ENCODE measurements around the gene KLF13.

KLF13 gene

GRCh38 chr15:31318429-31318828, 8.2 kb upstream of the KLF13 start:
- TF ChIP-seq, protein P1, sequence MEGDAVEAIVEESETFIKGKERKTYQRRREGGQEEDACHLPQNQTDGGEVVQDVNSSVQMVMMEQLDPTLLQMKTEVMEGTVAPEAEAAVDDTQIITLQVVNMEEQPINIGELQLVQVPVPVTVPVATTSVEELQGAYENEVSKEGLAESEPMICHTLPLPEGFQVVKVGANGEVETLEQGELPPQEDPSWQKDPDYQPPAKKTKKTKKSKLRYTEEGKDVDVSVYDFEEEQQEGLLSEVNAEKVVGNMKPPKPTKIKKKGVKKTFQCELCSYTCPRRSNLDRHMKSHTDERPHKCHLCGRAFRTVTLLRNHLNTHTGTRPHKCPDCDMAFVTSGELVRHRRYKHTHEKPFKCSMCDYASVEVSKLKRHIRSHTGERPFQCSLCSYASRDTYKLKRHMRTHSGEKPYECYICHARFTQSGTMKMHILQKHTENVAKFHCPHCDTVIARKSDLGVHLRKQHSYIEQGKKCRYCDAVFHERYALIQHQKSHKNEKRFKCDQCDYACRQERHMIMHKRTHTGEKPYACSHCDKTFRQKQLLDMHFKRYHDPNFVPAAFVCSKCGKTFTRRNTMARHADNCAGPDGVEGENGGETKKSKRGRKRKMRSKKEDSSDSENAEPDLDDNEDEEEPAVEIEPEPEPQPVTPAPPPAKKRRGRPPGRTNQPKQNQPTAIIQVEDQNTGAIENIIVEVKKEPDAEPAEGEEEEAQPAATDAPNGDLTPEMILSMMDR (IDR thresholded peaks at IDR 0.05; ENCODE audit: borderline replicate concordance, insufficient read depth, low read depth, low read length), result no peak
- H3K4me3 ChIP-seq (ENCODE audit: low read depth, low read length), result no peak overlapping the region

DNA sequence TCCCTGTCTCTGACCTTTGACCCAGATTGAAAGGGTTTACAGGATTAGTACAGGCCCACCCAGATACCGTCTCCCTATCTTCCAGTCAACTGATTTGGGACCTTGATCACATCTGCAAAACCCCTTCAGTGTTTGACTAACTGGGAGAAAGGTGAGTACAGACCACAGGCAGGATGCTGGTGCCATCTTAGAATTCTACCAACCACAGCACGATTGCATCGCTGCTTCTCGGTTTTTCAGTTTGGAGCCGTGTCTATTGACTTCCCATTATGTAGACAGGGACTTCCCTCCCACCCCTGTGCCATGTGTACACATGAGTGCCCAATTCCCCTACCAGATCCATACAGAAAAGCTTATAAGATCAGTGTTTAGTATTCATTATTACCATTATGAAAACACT, 6.6 kb upstream of the KLF13 start:
- no peak overlapping the region for H3K4me3 ChIP-seq (ENCODE audit: low read depth, low read length)
- TF ChIP-seq, protein P1 (IDR thresholded peaks at IDR 0.05; ENCODE audit: borderline replicate concordance, insufficient read depth, low read depth, low read length), result no peak

DNA sequence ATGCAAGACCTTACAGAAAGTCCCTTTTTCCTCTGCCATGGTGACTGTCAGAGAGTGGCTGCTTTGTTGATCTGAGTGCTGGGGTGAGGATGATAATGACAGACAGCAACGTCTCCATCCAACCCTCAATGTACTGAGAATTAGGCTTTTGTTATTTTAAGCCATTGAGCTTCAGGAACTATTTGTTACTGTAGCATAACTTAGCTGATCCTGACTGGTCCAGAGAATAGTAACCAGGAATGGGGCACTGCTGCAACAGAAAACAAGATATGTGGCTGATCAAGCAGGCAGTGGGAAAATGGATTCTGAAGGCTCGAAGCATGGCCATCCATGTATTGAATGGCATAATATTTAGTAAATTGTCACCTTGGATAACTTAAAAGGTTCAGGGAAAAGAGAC, 5.2 kb upstream of the KLF13 start:
- TF ChIP-seq, protein P1 (IDR thresholded peaks at IDR 0.05; ENCODE audit: borderline replicate concordance, insufficient read depth, low read depth, low read length), result no peak
- no peak overlapping the region for H3K4me3 ChIP-seq (ENCODE audit: low read depth, low read length)

DNA sequence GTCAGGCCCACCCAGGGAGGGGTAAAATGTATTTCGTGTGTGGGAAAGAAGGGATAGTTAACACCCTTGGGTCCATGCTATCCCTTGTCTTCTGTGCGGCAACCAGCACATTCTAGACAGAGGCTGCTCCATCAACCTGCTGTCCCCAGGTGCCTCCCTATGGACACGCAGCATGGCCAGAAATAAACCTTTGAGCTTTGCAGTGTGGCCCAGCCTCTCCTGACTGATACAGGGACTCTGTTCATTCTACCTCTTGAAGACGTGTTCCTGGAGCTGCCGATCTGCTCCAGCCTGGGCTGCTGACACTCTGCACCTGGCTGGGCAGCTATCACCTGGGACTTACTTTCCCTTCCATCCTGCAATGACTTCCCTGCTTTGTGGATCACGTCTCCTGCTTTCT, 4.1 kb upstream of the KLF13 start:
- H3K4me3 ChIP-seq (ENCODE audit: low read depth, low read length), result no peak overlapping the region
- TF ChIP-seq, protein P1 (IDR thresholded peaks at IDR 0.05; ENCODE audit: borderline replicate concordance, insufficient read depth, low read depth, low read length), result no peak

DNA sequence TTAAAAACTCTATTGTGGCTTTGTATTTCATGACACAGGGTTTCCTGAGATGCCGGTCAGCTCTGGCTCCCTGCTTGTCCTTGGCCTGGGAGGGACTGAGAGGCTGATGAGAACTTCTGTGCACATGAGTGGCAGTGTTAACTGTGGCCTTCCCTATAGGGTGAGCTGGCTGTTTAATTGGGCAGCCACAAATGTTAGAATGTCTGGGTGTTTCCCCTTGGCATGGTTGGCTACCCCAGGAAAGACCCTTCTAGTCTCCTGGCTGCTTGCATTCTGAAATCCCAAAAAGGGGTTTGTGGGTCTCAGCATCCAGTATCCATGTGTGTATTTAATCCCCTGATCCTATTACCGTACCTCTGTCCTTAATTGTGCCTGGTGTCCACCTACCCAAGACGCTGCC, 3.0 kb upstream of the KLF13 start:
- peak overlapping the region; percentile 83 for H3K4me3 ChIP-seq (ENCODE audit: low read depth, low read length)
- TF ChIP-seq, protein P1 (IDR thresholded peaks at IDR 0.05; ENCODE audit: borderline replicate concordance, insufficient read depth, low read depth, low read length), result no peak

DNA sequence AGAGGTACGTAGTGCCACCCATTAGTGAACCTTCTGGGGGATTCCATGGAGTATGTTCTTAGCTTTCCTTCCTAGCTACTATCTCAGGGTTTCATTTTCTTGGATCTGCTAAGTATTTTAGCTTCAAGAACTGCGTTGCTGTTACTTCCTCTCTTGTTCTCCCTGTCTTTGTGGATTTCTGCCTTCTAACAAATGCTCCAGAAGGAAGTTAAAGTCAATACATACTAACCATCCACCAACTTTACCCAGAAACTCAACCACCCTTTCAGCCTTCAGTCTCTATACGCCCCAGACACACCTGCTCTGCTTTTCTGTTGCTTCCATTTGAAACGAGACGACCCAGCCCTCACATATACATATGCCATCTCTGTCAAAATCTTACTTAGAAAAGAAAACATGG, 2.4 kb upstream of the KLF13 start:
- peak overlapping the region; percentile 83 for H3K4me3 ChIP-seq (ENCODE audit: low read depth, low read length)

More for the DNA sequence above, 2.4 kb upstream of the KLF13 start:
- TF ChIP-seq, protein P1 (IDR thresholded peaks at IDR 0.05; ENCODE audit: borderline replicate concordance, insufficient read depth, low read depth, low read length), result no peak
